ENCODE results near the gene BRINP2. TPM values are rescaled to one million over a fixed set of nuclear protein-coding genes. Genes with fewer than 3 reads are reported as not detected.

The BRINP2 gene
- total RNA-seq, 2 donors from 2014 or later: not detected

GRCh38 chr1:177185209-177185608 is 14.5 kb downstream of the BRINP2 start:
- peaks cover 0 to 8% of the 10 kb centered on the region in 2 donors for H3K4me1 ChIP-seq (ENCODE audit: control insufficient read depth in 1 of 2, low read depth in 2 of 2)
- no peak overlapping the region for H3K4me3 ChIP-seq
- H3K9me3 ChIP-seq: no peaks in the 10 kb centered on the region
- DNase-seq (ENCODE audit: low spot score) (no peak), ATAC-seq (ENCODE audit: insufficient number of reproducible peaks, low FRiP score, low read depth) (no peak)
- no peaks in the 10 kb centered on the region for H3K27me3 ChIP-seq (replicated peaks; ENCODE audit: insufficient read depth)
- H3K36me3 ChIP-seq: no peaks in the 10 kb centered on the region
- H3K27ac ChIP-seq: no peak overlapping the region
- TF ChIP-seq, protein P1, sequence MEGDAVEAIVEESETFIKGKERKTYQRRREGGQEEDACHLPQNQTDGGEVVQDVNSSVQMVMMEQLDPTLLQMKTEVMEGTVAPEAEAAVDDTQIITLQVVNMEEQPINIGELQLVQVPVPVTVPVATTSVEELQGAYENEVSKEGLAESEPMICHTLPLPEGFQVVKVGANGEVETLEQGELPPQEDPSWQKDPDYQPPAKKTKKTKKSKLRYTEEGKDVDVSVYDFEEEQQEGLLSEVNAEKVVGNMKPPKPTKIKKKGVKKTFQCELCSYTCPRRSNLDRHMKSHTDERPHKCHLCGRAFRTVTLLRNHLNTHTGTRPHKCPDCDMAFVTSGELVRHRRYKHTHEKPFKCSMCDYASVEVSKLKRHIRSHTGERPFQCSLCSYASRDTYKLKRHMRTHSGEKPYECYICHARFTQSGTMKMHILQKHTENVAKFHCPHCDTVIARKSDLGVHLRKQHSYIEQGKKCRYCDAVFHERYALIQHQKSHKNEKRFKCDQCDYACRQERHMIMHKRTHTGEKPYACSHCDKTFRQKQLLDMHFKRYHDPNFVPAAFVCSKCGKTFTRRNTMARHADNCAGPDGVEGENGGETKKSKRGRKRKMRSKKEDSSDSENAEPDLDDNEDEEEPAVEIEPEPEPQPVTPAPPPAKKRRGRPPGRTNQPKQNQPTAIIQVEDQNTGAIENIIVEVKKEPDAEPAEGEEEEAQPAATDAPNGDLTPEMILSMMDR (IDR thresholded peaks at IDR 0.05): peak; percentile 21

DNA sequence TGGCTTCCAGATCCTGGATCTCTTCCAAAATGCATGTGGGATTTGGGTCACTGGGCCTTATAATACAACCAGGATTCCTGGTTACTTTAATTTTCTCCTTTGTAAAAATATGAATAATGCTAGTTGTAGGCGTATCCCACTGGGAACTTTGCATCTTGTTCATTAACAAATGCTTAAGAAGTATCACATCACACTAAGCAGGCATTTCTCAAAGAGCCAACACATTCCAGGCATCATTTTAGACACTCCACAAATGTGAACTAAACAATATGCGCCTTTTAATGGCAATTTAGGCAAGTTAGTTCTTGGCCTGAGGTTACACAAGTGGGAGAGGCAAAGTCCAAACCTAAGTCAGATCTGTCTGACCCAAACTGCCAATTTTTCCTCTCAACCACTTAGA is 15.9 kb downstream of the BRINP2 start:
- DNase-seq (ENCODE audit: low spot score) (no peak), ATAC-seq (ENCODE audit: insufficient number of reproducible peaks, low FRiP score, low read depth) (no peak)
- no peak overlapping the region for H3K4me3 ChIP-seq
- no peaks in the 10 kb centered on the region for H3K9me3 ChIP-seq
- no peak overlapping the region for H3K27ac ChIP-seq
- H3K27me3 ChIP-seq (replicated peaks; ENCODE audit: insufficient read depth): no peaks in the 10 kb centered on the region
- H3K4me1 ChIP-seq (ENCODE audit: control insufficient read depth in 1 of 2, low read depth in 2 of 2): peaks cover 0 to 2% of the 10 kb centered on the region in 2 donors
- TF ChIP-seq, protein P1 (IDR thresholded peaks at IDR 0.05): no peak
- no peaks in the 10 kb centered on the region for H3K36me3 ChIP-seq

DNA sequence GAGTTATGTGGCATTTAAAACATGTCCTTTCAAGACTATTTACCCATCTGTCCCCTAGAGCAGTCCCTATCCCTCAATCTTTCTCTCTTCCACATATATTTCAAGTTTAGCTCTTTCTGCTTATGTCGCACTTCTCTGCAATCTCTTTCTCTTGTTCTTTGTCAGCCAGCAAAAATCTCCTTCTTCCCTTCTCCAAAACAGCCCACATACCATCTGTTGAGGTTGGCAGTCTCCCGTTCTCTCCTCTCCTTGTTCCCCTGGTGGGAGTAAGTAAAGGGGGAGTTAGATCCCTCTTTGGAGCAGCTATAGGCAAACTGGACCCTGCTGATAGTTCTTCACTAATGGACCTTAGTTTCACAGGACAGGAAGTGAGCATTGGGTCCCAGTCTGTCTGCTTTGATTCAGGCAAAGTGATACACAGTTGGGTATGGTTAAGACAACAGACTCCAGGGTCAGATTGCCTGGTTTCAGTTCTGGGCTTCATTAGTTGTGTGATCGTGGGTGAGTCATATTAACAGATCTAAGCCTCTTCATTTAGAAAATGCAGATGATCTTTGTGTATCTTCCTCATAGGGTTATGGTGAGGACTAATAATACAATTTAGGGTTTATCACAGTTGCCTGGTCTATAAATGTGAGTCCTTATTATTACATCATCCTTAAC is 19.7 kb downstream of the BRINP2 start:
- DNase-seq (ENCODE audit: low spot score) (no peak), ATAC-seq (ENCODE audit: insufficient number of reproducible peaks, low FRiP score, low read depth) (no peak)
- TF ChIP-seq, protein P1 (IDR thresholded peaks at IDR 0.05): no peak
- H3K4me3 ChIP-seq: no peak overlapping the region
- peaks cover 4 to 5% of the 10 kb centered on the region in 2 donors for H3K4me1 ChIP-seq (ENCODE audit: control insufficient read depth in 1 of 2, low read depth in 2 of 2)
- H3K9me3 ChIP-seq: no peaks in the 10 kb centered on the region
- no peaks in the 10 kb centered on the region for H3K36me3 ChIP-seq
- no peak overlapping the region for H3K27ac ChIP-seq
- no peaks in the 10 kb centered on the region for H3K27me3 ChIP-seq (replicated peaks; ENCODE audit: insufficient read depth)

DNA sequence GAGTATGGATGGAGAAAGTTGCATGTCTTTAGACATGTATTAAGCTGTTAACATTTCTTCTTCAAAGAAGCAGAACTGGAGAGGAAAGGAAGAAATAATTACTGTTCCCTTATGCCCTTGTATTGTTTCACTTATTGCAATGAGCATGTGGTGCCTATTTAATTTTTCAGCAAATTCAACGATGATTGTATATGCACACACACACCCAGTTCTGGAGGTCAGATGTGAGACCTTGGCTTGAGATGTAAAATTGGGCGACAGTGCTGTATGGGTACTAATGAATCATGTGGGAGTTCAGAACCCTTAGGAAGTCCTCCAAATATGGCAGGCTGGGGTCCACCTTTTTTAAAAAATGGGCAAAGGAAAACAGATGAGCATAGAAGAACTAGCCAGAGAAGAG is 27.5 kb downstream of the BRINP2 start:
- no peaks in the 10 kb centered on the region for H3K27me3 ChIP-seq (replicated peaks; ENCODE audit: insufficient read depth)
- no peaks in the 10 kb centered on the region for H3K36me3 ChIP-seq
- ATAC-seq (ENCODE audit: insufficient number of reproducible peaks, low FRiP score, low read depth) (no peak), DNase-seq (ENCODE audit: low spot score) (no peak)
- H3K4me3 ChIP-seq: no peak overlapping the region
- H3K4me1 ChIP-seq (ENCODE audit: control insufficient read depth in 1 of 2, low read depth in 2 of 2): peaks cover 6 to 9% of the 10 kb centered on the region in 2 donors
- no peaks in the 10 kb centered on the region for H3K9me3 ChIP-seq
- no peak overlapping the region for H3K27ac ChIP-seq
- TF ChIP-seq, protein P1 (IDR thresholded peaks at IDR 0.05): no peak

DNA sequence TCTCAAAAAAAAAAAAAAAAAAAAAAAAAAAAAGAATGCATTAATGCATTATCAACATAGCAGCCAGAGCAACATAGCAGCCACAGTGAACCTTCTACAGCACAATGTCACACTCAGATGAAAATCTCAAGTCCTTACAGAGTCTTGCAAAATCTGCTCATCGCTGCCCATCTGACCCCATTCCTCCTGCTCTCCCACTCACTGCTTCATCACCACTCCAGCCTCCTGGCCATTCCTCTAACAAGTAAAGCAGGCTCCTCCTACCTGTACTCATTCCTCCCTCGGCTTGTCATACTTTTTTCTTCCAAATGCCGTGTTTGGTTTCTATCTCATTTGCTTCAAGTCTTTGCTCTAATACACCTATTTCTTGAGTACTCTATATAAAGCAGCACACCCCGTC is 29.5 kb downstream of the BRINP2 start:
- TF ChIP-seq, protein P1 (IDR thresholded peaks at IDR 0.05): no peak
- H3K4me3 ChIP-seq: no peak overlapping the region
- H3K36me3 ChIP-seq: no peaks in the 10 kb centered on the region
- peaks cover 4 to 6% of the 10 kb centered on the region in 2 donors for H3K4me1 ChIP-seq (ENCODE audit: control insufficient read depth in 1 of 2, low read depth in 2 of 2)
- ATAC-seq (ENCODE audit: insufficient number of reproducible peaks, low FRiP score, low read depth) (no peak), DNase-seq (ENCODE audit: low spot score) (no peak)
- H3K27me3 ChIP-seq (replicated peaks; ENCODE audit: insufficient read depth): no peaks in the 10 kb centered on the region
- no peaks in the 10 kb centered on the region for H3K9me3 ChIP-seq
- no peak overlapping the region for H3K27ac ChIP-seq

Measured in thoracic aorta (tissue), 2 donors.